GM12878 (cell line): ENCODE data around the gene FKBP2. TPM values are rescaled to one million over a fixed set of nuclear protein-coding genes. Genes with fewer than 3 reads are reported as not detected.

Experiments
- ATAC-seq: fragments of 200-7000 bp; cut with Tn5 transposase; 3 replicates; pipeline ENCODE4 v1.9.1; 2020; ENCODE audit warnings: mild to moderate bottlenecking, moderate library complexity
- BruUV-seq: library from RNA; stranded (reverse); fragments of 400-500 nt; replicated peaks from 2 replicates; lab custom pipeline; 2021; lab: Mats Ljungman, UMichigan
- CTCF ChIA-PET: fragments of 300-600 bp; sonication (Branson Sonifier 250); formaldehyde crosslinking; extraction: SDS; loops from one replicate; lab custom pipeline; 2021; ENCODE audit warnings: inconsistent platforms; lab: Yijun Ruan, JAX
- POLR2A ChIA-PET: fragments of 350-600 bp; formaldehyde crosslinking; extraction: SDS; loops from one replicate; lab custom pipeline; 2021; ENCODE audit warnings: inconsistent platforms; lab: Charles Lee
- RAD21 ChIA-PET: fragments of 300-600 bp; sonication (Branson Sonifier 250); formaldehyde crosslinking; loops from one replicate; lab custom pipeline; 2023; ENCODE audit warnings: antibody characterized with exemption; ENCODE audit not compliant: unreplicated experiment; lab: Charles Lee
- SMC1A ChIA-PET: fragments of 300-600 bp; sonication (Branson Sonifier 250); formaldehyde crosslinking; loops from one replicate; lab custom pipeline; 2023; ENCODE audit not compliant: unreplicated experiment, uncharacterized antibody; lab: Charles Lee
- DNase-seq: peaks from one replicate; pipeline ENCODE4 v3.0.0-alpha.2; 2011; ENCODE audit warnings: low read depth, low spot score
- FAIRE-seq: peaks from 3 replicates; lab custom pipeline; 2011; peaks lifted over from hg19 to GRCh38; lab: Jason Lieb, UNC
- H2AFZ ChIP-seq: 2 replicates; pipeline ENCODE4 v1.6.0; 2011; ENCODE audit warnings: low read depth, low read length, control low read depth; ENCODE audit not compliant: control insufficient read depth
- H3K27ac ChIP-seq: 2 replicates; pipeline ENCODE4 v1.5.1; 2011; ENCODE audit warnings: control low read depth; ENCODE audit not compliant: control insufficient read depth, insufficient read depth
- H3K27me3 ChIP-seq, 2 experiments: replicated peaks in 1 of 2; 2 replicates each; pipeline versions ENCODE4 v1.6.0 to v1.6.1; 2011; ENCODE audit warnings: low read length in 1 of 2; ENCODE audit not compliant: control insufficient read depth in 2 of 2, insufficient read depth in 2 of 2
- H3K36me3 ChIP-seq, 2 experiments: 2 replicates each; pipeline ENCODE4 v1.5.1; 2011; ENCODE audit warnings: low read length in 1 of 2; ENCODE audit not compliant: control insufficient read depth in 2 of 2, insufficient read depth in 2 of 2
- H3K4me1 ChIP-seq: 2 replicates; pipeline ENCODE4 v1.6.1; 2011; ENCODE audit warnings: mild to moderate bottlenecking, low read length, moderate library complexity, mixed read lengths; ENCODE audit not compliant: control insufficient read depth, insufficient read depth
- H3K4me2 ChIP-seq: 2 replicates; pipeline ENCODE4 v1.6.0; 2011; ENCODE audit warnings: control low read depth; ENCODE audit not compliant: control insufficient read depth, insufficient read depth
- H3K4me3 ChIP-seq: fragments of 200-600 bp; sonication (generic); 2 replicates; pipeline ENCODE4 v1.5.1; 2016
- H3K79me2 ChIP-seq: 2 replicates; pipeline ENCODE4 v1.6.0; 2011; ENCODE audit warnings: low read length; ENCODE audit not compliant: control insufficient read depth, insufficient read depth
- H3K9ac ChIP-seq: 2 replicates; pipeline ENCODE4 v1.8.0; 2011; ENCODE audit warnings: low read length, control low read depth, mixed read lengths; ENCODE audit not compliant: control insufficient read depth, insufficient read depth
- H3K9me3 ChIP-seq: replicated peaks from 3 replicates; pipeline ENCODE4 v1.5.1; 2011; ENCODE audit warnings: mild to moderate bottlenecking, low read length; ENCODE audit not compliant: control insufficient read depth, insufficient read depth
- H4K20me1 ChIP-seq: 2 replicates; pipeline ENCODE4 v1.6.0; 2011; ENCODE audit not compliant: control insufficient read depth, insufficient read depth
- ATF3 ChIP-seq: IDR thresholded peaks from 2 replicates; pipeline ENCODE4 v1.6.1; 2011; ENCODE audit warnings: low read depth, mild to moderate bottlenecking, low read length, moderate library complexity, borderline replicate concordance; ENCODE audit errors: extremely low read depth
- CBX3 ChIP-seq: fragments of 200-600 bp; sonication (generic); IDR thresholded peaks from 2 replicates; pipeline ENCODE4 v1.6.1; 2016; ENCODE audit warnings: low read depth, borderline replicate concordance
- CBX5 ChIP-seq: sonication (generic); IDR thresholded peaks from 2 replicates; pipeline ENCODE4 v1.6.1; 2016; ENCODE audit warnings: low read depth, moderate library complexity, mild to moderate bottlenecking, inconsistent platforms
- ETV6 ChIP-seq, 2 experiments: fragments of 450-650 bp in 1 of 2; IDR thresholded peaks in 1 of 2; conservative IDR thresholded peaks in 1 of 2; 2 replicates each; pipeline ENCODE4 v1.6.1; 2014; ENCODE audit warnings: antibody characterized with exemption in 1 of 2, borderline replicate concordance in 1 of 2, low read depth in 1 of 2, mild to moderate bottlenecking in 1 of 2, moderate library complexity in 1 of 2
- KAT2A ChIP-seq: conservative IDR thresholded peaks from 2 replicates; pipeline ENCODE4 v1.6.1; 2011; ENCODE audit warnings: low read depth, low read length; ENCODE audit not compliant: control insufficient read depth
- LARP7 ChIP-seq: fragments of 450-650 bp; IDR thresholded peaks from 2 replicates; pipeline ENCODE4 v1.6.1; 2017; ENCODE audit warnings: mild to moderate bottlenecking
- POLR2AphosphoS5 ChIP-seq: IDR thresholded peaks from 2 replicates; pipeline ENCODE4 v1.6.1; 2011; ENCODE audit warnings: mild to moderate bottlenecking, low read length, inconsistent platforms
- PRDM15 ChIP-seq: fragments of 450-650 bp; formaldehyde crosslinking; IDR thresholded peaks from 2 replicates; pipeline ENCODE4 v1.4.0; 2020; ENCODE audit warnings: mild to moderate bottlenecking, moderate library complexity
- RB1 ChIP-seq: fragments of 450-650 bp; formaldehyde crosslinking; IDR thresholded peaks from 2 replicates; pipeline ENCODE4 v1.6.1; 2017; ENCODE audit warnings: mild to moderate bottlenecking, borderline replicate concordance
- ZNF687 ChIP-seq: fragments of 450-650 bp; IDR thresholded peaks from 2 replicates; pipeline ENCODE4 v1.6.1; 2017; ENCODE audit warnings: mild to moderate bottlenecking, moderate library complexity
- whole genome bisulfite sequencing: methylation state at CpG from one replicate; pipeline ENCODE4 v1.1.6; 2016; ENCODE audit warnings: low lambda C conversion rate; ENCODE audit not compliant: insufficient replicate concordance, insufficient coverage; ENCODE audit errors: missing lambda C conversion rate; 5-methylcytosine and 5-hydroxymethylcytosine counted together
- in situ Hi-C: fragments of 300-500 bp; cut with MboI; formaldehyde crosslinking; loops from 9 replicates; pipeline ENCODE4 v1.14.3; 2018; ENCODE audit warnings: mixed read lengths
- intact Hi-C: fragments of 100-400 bp; cut with micrococcal nuclease; formaldehyde crosslinking; loops from one replicate; pipeline ENCODE4 v1.14.2; 2022; ENCODE audit not compliant: unreplicated experiment
- polyA plus RNA-seq, 11 experiments: library from polyadenylated mRNA; depleted of rRNA in 4 of 11; unstranded in 6 of 11; stranded (reverse) in 5 of 11; fragments of >200 nt; fragmentation: Nextera tagmentation in 4 of 11; fragmentation: Illumina TruSeq in 1 of 11; extraction: Ambion mirVana in 4 of 11; extraction: Trizol in 1 of 11; gene quantifications; 1 replicate in 1 of 11; 2 replicates in 10 of 11; pipeline versions ENCODE4 v1.2.1 to v1.2.3, GENCODE V29; 2011 to 2016; ENCODE audit warnings: inconsistent platforms in 2 of 11, missing spikeins in 2 of 11, low read depth in 1 of 11
- total RNA-seq, 4 experiments: library from RNA; depleted of rRNA in 3 of 4; stranded (reverse); fragments of >200 nt in 3 of 4; fragmentation: Illumina TruSeq in 1 of 4; extraction: Trizol in 1 of 4; gene quantifications; 2 replicates each; pipeline versions ENCODE4 v1.2.1 to v1.2.3, GENCODE V29; 2013 to 2021

FKBP2 gene
- total and polyA plus RNA-seq, 10 of the 15 experiments (the other 5 are each of a cell fraction or from before 2014, with no cell fraction given) = 1.8 to 99.7 (median 39.5) TPM

- TF ChIP-seq ATF3 = no peak
These were observed 34.9 kb downstream of the FKBP2 start (continued) for GRCh38 chr11:64275841-64276240.

GRCh38 chr11:64276653-64277431 lies 35.9 kb downstream of the FKBP2 start:
- intact Hi-C loops = no loop called here
- Histone ChIP-seq H3K27ac (no peak overlapping the region), H2AFZ (no peak overlapping the region), H3K9ac (no peak overlapping the region), H4K20me1 (no peaks in the 10 kb centered on the region; the same call in 1 of the 2 replicates), H3K4me2 (no peak overlapping the region), H3K9me3 (no peaks in the 10 kb centered on the region), H3K4me3 (no peak overlapping the region), H3K79me2 (peaks cover 6% of the 10 kb centered on the region), H3K4me1 (0 out of 2 replicates have a peak, but pooled peaks cover 2% of the 10 kb centered on the region), H3K36me3 (peaks cover 0 to 3% of the 10 kb centered on the region in 2 experiments; a peak in 1 of 4 replicates), H3K27me3 (no peaks in the 10 kb centered on the region)
- no TSS peak for BruUV-seq
- in situ Hi-C loops = no loop called here
- 82% methylated on average over 17 of the region's 17 CpGs for WGBS
- FAIRE-seq (no peak), ATAC-seq (no peak), DNase-seq (no peak)
- ChIA-PET CTCF (interaction anchor here (0.9 to 3.5 kb wide), 3 partner anchors 14 to 28 kb away, joined by 3 to 10 read pairs (median 8); no protein-coding TSS in a partner anchor), SMC1A (interaction anchor here (1.8 kb wide), 1 partner anchor 27 kb away, joined by 7 read pairs; no protein-coding TSS in a partner anchor), RAD21 (interaction anchor here (0.6 kb wide), 1 partner anchor 25 kb away, joined by 3 read pairs; no protein-coding TSS in a partner anchor), POLR2A (no interaction called here)
- no peak for TF ChIP-seq CBX5
- no peak for TF ChIP-seq ETV6 (conservative IDR thresholded peaks at IDR 0.05 in 1 of 2, IDR thresholded peaks at IDR 0.05 in 1 of 2; ENCODE audit: borderline replicate concordance in 1 of 2, low read depth in 1 of 2)
- no peak for TF ChIP-seq RB1
- TF ChIP-seq ZNF687 = no peak
- no peak for TF ChIP-seq LARP7
- TF ChIP-seq PRDM15 (CRISPR knock-in tag) = no peak
- no peak for TF ChIP-seq KAT2A
- TF ChIP-seq POLR2AphosphoS5 = no peak
- no peak for TF ChIP-seq CBX3
